Stomach (tissue), 9 donors: ENCODE measurements around the gene AGAP3. TPM values are rescaled to one million over a fixed set of nuclear protein-coding genes. Genes with fewer than 3 reads are reported as not detected.

Experiments
- DNase-seq, 2 donors: peaks; one replicate each; pipeline versions ENCODE4 v3.0.0 to v3.0.0-alpha.2; 2013 to 2019
- H3K27ac ChIP-seq, 5 donors: fragments of 200-600 bp in 4 of 5; sonication (generic) in 4 of 5; one replicate each; pipeline ENCODE4 v1.5.1; 2013 to 2019; ENCODE audit warnings: mild to moderate bottlenecking in 1 of 5, moderate library complexity in 1 of 5
- H3K27me3 ChIP-seq, 3 donors: fragments of 200-600 bp; sonication (generic); one replicate each; pipeline ENCODE4 v1.5.1; 2017 to 2019; ENCODE audit warnings: mixed run types in 1 of 3
- H3K36me3 ChIP-seq, 4 donors: fragments of 200-600 bp; sonication (generic); 1 replicate in 3 of 4; 2 replicates in 1 of 4; pipeline ENCODE4 v1.5.1; 2016 to 2019
- H3K4me1 ChIP-seq, 4 donors: fragments of 200-600 bp; sonication (generic); one replicate each; pipeline ENCODE4 v1.5.1; 2016 to 2019
- H3K4me3 ChIP-seq, 4 donors: fragments of 200-600 bp; sonication (generic) in 3 of 4; one replicate each; pipeline ENCODE4 v1.5.1; 2016 to 2019; ENCODE audit warnings: mild to moderate bottlenecking in 1 of 4
- H3K9me3 ChIP-seq, 4 donors: fragments of 200-600 bp; sonication (generic); one replicate each; pipeline ENCODE4 v1.5.1; 2016 to 2019
- EP300 ChIP-seq: sonication (generic); formaldehyde crosslinking; IDR thresholded peaks from one replicate; pipeline ENCODE4 v1.6.1; 2017; ENCODE audit warnings: antibody characterized with exemption
- POLR2A ChIP-seq, 4 donors: fragments of 450-650 bp; IDR thresholded peaks; one replicate each; pipeline ENCODE4 v1.6.1; 2016; ENCODE audit warnings: antibody characterized with exemption in 4 of 4, control low read depth in 2 of 4, mild to moderate bottlenecking in 1 of 4, moderate library complexity in 1 of 4
- POLR2AphosphoS5 ChIP-seq, 3 donors: sonication (generic); formaldehyde crosslinking; IDR thresholded peaks; one replicate each; pipeline ENCODE4 v1.6.1; 2016; ENCODE audit warnings: antibody characterized with exemption in 3 of 3
- WGBS, 5 donors: extraction: QIAGEN DNeasy Blood & Tissue Kit in 3 of 5; methylation state at CpG; one replicate each; pipeline versions ENCODE4 v1.1.5 to v1.1.7; 2013 to 2018; 5-methylcytosine and 5-hydroxymethylcytosine counted together
- intact Hi-C: fragments of 100-400 bp; cut with DNase I; formaldehyde crosslinking; loops from one replicate; pipeline ENCODE4 v1.15.1; 2023; ENCODE audit warnings: low total_unique reads
- polyA plus RNA-seq, 3 donors: library from polyadenylated mRNA; stranded (reverse); fragments of 200-250 nt; gene quantifications; one replicate each; pipeline ENCODE4 v1.2.3, GENCODE V29; 2013
- total RNA-seq, 5 donors: library from RNA; depleted of rRNA; stranded (reverse); fragments of >200 nt; gene quantifications; one replicate each; pipeline versions ENCODE4 v1.1.0 to v1.2.3, GENCODE V29; 2014 to 2016
- TF ChIP-seq, protein P1 (sequence below), 7 experiments: fragments of 450-650 bp in 4 of 7; fragments of 200-600 bp in 3 of 7; sonication (generic) in 3 of 7; IDR thresholded peaks; one replicate each; pipeline ENCODE4 v1.5.1; 2016 to 2019; ENCODE audit warnings: antibody characterized with exemption in 7 of 7, control low read depth in 2 of 7, mild to moderate bottlenecking in 1 of 7
- donor health status: healthy with polysubstance abuse.
- donor health status: Bipolar disorder and iron deficiency.
- donor health status: healthy.

AGAP3 gene
- total and polyA plus RNA-seq, 8 donors: 32.5 to 342 (median 53.3) TPM

DNA sequence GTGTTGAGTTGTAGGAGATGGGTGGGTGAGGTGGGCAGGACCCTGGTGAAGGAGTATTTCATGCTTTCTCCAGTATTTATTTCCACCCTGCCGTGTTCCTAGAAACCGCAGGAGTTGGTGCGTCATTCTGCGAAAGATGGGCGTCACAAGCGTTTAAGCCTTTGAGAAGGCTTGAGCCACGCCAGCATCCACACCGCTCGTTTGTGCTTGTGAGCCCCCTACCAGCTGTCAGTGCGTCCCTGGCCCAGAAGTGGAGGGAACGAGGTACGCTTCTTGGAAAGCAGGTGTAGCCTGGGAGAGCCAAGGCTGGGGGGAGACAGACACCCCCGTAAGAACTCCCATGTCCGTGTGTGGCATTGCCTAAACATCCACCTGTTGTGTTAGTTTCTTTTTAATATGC lies 5.7 kb downstream of the AGAP3 start:
- H3K4me3 ChIP-seq: no peak overlapping the region
- no peaks in the 10 kb centered on the region for H3K9me3 ChIP-seq
- WGBS, 5 donors: 86 to 94% (median 89%) methylated on average over 14 of the region's 14 CpGs
- H3K4me1 ChIP-seq: peaks cover 28 to 74% (median 58%) of the 10 kb centered on the region in 4 donors
- H3K27ac ChIP-seq: peak overlapping the region in 1 of 5 donors; percentile 97
- peaks cover 0 to 17% (median 7%) of the 10 kb centered on the region in 4 donors for H3K36me3 ChIP-seq
- TF ChIP-seq POLR2AphosphoS5 (IDR thresholded peaks at IDR 0.05) (no peak), EP300 (no peak), POLR2A (IDR thresholded peaks at IDR 0.05) (no peak)
- TF ChIP-seq, protein P1, sequence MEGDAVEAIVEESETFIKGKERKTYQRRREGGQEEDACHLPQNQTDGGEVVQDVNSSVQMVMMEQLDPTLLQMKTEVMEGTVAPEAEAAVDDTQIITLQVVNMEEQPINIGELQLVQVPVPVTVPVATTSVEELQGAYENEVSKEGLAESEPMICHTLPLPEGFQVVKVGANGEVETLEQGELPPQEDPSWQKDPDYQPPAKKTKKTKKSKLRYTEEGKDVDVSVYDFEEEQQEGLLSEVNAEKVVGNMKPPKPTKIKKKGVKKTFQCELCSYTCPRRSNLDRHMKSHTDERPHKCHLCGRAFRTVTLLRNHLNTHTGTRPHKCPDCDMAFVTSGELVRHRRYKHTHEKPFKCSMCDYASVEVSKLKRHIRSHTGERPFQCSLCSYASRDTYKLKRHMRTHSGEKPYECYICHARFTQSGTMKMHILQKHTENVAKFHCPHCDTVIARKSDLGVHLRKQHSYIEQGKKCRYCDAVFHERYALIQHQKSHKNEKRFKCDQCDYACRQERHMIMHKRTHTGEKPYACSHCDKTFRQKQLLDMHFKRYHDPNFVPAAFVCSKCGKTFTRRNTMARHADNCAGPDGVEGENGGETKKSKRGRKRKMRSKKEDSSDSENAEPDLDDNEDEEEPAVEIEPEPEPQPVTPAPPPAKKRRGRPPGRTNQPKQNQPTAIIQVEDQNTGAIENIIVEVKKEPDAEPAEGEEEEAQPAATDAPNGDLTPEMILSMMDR (IDR thresholded peaks at IDR 0.05): no peak
- no peaks in the 10 kb centered on the region for H3K27me3 ChIP-seq
- no peak for DNase-seq
- intact Hi-C loops: no loop called here

DNA sequence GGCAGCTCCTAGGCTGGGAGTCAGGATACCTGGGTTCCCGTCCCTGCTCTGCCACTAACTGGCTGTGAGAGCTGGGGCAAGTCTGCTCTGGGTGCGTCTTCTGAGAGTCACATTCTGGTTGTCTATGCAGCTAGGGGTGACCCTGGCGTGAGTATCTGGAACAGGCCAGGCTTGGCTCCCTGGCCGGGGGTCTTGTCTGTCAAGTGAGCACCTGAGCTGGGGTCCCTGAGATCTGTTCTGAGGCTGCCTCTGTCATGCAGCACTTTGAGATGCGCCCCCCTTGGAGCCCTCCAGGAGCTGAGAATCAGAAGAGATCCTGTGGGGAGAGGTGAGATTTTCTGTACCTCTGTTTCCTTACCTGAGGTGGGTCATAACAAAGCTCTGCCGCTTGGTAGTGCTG lies 7.5 kb downstream of the AGAP3 start:
- no peak overlapping the region for H3K4me3 ChIP-seq
- no peaks in the 10 kb centered on the region for H3K9me3 ChIP-seq
- TF ChIP-seq POLR2A (IDR thresholded peaks at IDR 0.05) (no peak), POLR2AphosphoS5 (IDR thresholded peaks at IDR 0.05) (no peak), EP300 (no peak)
- TF ChIP-seq, protein P1 (IDR thresholded peaks at IDR 0.05): no peak
- H3K27ac ChIP-seq: no peak overlapping the region
- no peaks in the 10 kb centered on the region for H3K27me3 ChIP-seq
- DNase-seq: no peak
- WGBS, 5 donors: 88 to 98% (median 92%) methylated on average over 6 of the region's 6 CpGs
- intact Hi-C loops: no loop called here
- peaks cover 0 to 17% (median 7%) of the 10 kb centered on the region in 4 donors for H3K36me3 ChIP-seq
- H3K4me1 ChIP-seq: peaks cover 16 to 60% (median 40%) of the 10 kb centered on the region in 4 donors

DNA sequence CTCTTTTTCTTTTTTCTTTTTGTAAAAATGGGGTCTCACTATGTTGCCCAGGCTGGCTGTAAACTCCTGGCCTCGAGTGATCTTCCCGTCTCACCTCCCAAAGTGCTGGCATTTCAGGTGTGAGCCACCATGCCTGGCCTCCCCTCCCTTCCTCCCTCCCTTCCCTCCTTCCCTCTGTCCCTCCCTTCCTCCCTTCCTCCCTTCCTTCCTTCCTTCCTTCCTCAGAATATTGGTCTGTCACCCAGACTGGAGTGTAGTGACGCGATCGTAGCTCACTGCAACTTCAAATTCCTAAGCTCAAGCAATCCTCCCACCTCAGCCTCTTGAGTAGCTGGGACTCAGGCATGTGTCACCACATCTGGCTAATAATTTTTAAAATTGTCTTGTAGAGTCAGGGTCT lies 8.4 kb downstream of the AGAP3 start:
- 82 to 88% (median 85%) methylated on average over 5 of the region's 5 CpGs for WGBS, 5 donors
- H3K4me1 ChIP-seq: peaks cover 7 to 56% (median 33%) of the 10 kb centered on the region in 4 donors
- intact Hi-C loops: no loop called here
- peaks cover 0 to 17% (median 7%) of the 10 kb centered on the region in 4 donors for H3K36me3 ChIP-seq
- H3K9me3 ChIP-seq: no peaks in the 10 kb centered on the region
- TF ChIP-seq EP300 (no peak), POLR2AphosphoS5 (IDR thresholded peaks at IDR 0.05) (no peak), POLR2A (IDR thresholded peaks at IDR 0.05) (no peak)
- TF ChIP-seq, protein P1 (IDR thresholded peaks at IDR 0.05): no peak
- peak overlapping the region in 1 of 5 donors; percentile 46 for H3K27ac ChIP-seq
- DNase-seq: no peak
- H3K4me3 ChIP-seq: no peak overlapping the region
- no peaks in the 10 kb centered on the region for H3K27me3 ChIP-seq

DNA sequence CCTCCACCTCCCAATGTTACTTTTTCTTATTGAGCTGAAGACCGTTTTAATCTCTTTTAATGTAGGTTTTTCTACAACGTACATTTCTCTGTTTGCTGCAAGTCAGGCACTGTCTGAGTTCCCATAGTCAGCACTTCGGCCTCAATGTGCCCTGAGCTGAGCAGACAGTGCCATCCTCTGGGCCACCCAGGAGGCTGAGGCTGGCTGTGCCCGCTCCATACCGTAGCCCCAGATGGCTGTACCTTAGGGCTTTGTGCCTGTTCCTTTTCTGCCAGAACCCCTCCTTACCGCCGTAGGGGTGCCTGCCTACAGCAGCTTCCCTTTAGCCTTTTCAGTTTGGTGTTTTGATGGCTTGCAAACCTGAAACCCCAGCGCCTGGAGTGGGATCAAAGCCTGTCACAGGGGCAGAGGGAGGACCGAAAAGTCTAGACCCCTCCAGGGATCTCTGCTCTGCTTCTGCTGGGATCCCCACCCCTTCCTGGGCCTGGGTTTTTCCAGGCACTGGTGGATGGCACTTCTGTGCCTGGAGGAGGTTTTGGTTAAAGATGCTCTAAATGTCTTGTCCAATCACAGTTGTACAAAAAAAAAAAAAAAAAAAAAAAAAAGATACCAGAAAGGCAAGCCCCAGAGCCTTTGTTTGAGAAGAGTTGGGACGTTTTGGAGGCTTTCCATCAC lies 9.0 kb downstream of the AGAP3 start:
- 74 to 78% (median 76%) methylated on average over 10 of the region's 10 CpGs for WGBS, 5 donors
- DNase-seq: no peak

More for the DNA sequence above, 9.0 kb downstream of the AGAP3 start:
- Histone ChIP-seq H3K36me3 (peaks cover 0 to 17% (median 7%) of the 10 kb centered on the region in 4 donors), H3K27me3 (no peaks in the 10 kb centered on the region), H3K27ac (peak overlapping the region in 1 of 5 donors; percentile 46), H3K4me1 (peaks cover under 1 to 56% (median 32%) of the 10 kb centered on the region in 4 donors), H3K4me3 (no peak overlapping the region), H3K9me3 (no peaks in the 10 kb centered on the region)
- TF ChIP-seq POLR2A (IDR thresholded peaks at IDR 0.05): no peak
- TF ChIP-seq POLR2AphosphoS5 (IDR thresholded peaks at IDR 0.05): no peak
- TF ChIP-seq EP300: no peak
- TF ChIP-seq, protein P1 (IDR thresholded peaks at IDR 0.05): no peak
- intact Hi-C loops: no loop called here
